Neural progenitor cell (in vitro differentiated cells): Measurements from ENCODE around the gene BCAS3.

Experiments used
- CTCF ChIP-seq: fragments of 200-600 bp; sonication (generic); IDR thresholded peaks from 2 replicates; pipeline ENCODE4 v1.5.1; 2017; ENCODE audit warnings: antibody characterized with exemption, mild to moderate bottlenecking
- EZH2 ChIP-seq: fragments of 200-600 bp; sonication (generic); IDR thresholded peaks from 2 replicates; pipeline ENCODE4 v1.6.1; 2017; ENCODE audit warnings: antibody characterized with exemption, mild to moderate bottlenecking, moderate library complexity

DNA sequence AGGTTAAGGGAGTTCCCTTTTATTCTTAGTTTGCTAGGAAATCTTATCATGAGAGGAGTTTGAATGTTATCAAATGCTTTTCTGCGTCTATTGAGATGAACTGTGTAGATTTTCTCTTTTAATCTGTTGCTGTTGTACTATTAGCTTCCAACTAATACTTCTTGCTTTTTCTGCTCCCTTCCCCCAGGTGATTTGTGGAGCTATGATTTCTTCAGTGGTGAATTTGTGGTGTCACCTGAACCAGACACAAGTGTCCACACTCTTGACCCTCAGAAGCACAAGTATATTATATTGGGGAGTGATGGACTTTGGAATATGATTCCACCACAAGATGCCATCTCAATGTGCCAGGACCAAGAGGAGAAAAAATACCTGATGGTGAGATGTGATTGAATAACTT, 29.9 kb upstream of the BCAS3 start:
- TF ChIP-seq CTCF (no peak), EZH2 (no peak)
